Glutamatergic neuron (in vitro differentiated cells): ENCODE results near the gene ATP5PD. TPM values are rescaled to one million over a fixed set of nuclear protein-coding genes. Genes with fewer than 3 reads are reported as not detected.
A peak's percentile ranks its signal among the peaks of the same experiment; 100 is the strongest.

Experiments
- DNase-seq: peaks from one replicate; pipeline ENCODE4 v3.0.0; 2022
- H3K27ac Mint-ChIP-seq: one replicate; pipeline ENCODE4 v1.8.0; 2020; ENCODE audit warnings: mild to moderate bottlenecking, mixed read lengths, inconsistent platforms; ENCODE audit not compliant: unreplicated experiment
- H3K27me3 Mint-ChIP-seq: one replicate; pipeline ENCODE4 v1.8.0; 2020; ENCODE audit warnings: mild to moderate bottlenecking, moderate library complexity, mixed read lengths, inconsistent platforms; ENCODE audit not compliant: unreplicated experiment
- H3K36me3 Mint-ChIP-seq: one replicate; pipeline ENCODE4 v1.8.0; 2020; ENCODE audit warnings: mild to moderate bottlenecking, mixed read lengths, inconsistent platforms; ENCODE audit not compliant: unreplicated experiment
- H3K4me1 Mint-ChIP-seq: one replicate; pipeline ENCODE4 v1.8.0; 2020; ENCODE audit warnings: mild to moderate bottlenecking, low read depth, mixed read lengths, inconsistent platforms; ENCODE audit not compliant: unreplicated experiment
- H3K4me3 Mint-ChIP-seq: one replicate; pipeline ENCODE4 v1.8.0; 2020; ENCODE audit warnings: mild to moderate bottlenecking, mixed read lengths, inconsistent platforms; ENCODE audit not compliant: unreplicated experiment
- H3K9me3 Mint-ChIP-seq: one replicate; pipeline ENCODE4 v1.8.0; 2020; ENCODE audit warnings: mild to moderate bottlenecking, moderate library complexity, mixed read lengths, inconsistent platforms; ENCODE audit not compliant: unreplicated experiment
- CTCF ChIP-seq: fragments of 200-600 bp; sonication (generic); IDR thresholded peaks from one replicate; pipeline ENCODE4 v1.5.0; 2021; ENCODE audit not compliant: partially characterized antibody, unreplicated experiment
- total RNA-seq: library from RNA; stranded (reverse); fragmentation: NEBNext Ultra II Directional; extraction: Animal tissue kit (Norgen Biotek cat#: 25700); gene quantifications from one replicate; pipeline ENCODE4 v1.2.1, GENCODE V29; 2021; ENCODE audit not compliant: unreplicated experiment

ATP5PD gene
- total RNA-seq, 1 donor from 2014 or later: 139 TPM

- peak; percentile 74 for TF ChIP-seq CTCF
- no peaks in the 10 kb centered on the region for H3K36me3 Mint-ChIP-seq
- H3K27me3 Mint-ChIP-seq: peaks cover 9% of the 10 kb centered on the region
- H3K9me3 Mint-ChIP-seq: peaks cover 6% of the 10 kb centered on the region
- H3K27ac Mint-ChIP-seq: peak within 1 kb of the TSS; percentile 100
- DNase-seq: peak; percentile 92
- peaks cover 22% of the 10 kb centered on the region for H3K4me1 Mint-ChIP-seq
- H3K4me3 Mint-ChIP-seq: peak within 1 kb of the TSS; percentile 98
These were observed 34.2 kb downstream of the ATP5PD start, which contains the start of gene MRPL58 for GRCh38 chr17:75012346-75013091. MRPL58 (plus strand) TSS chr17:75012670; CDS start chr17:75012687, 17 bp downstream.

- Mint-ChIP-seq H3K36me3 (no peaks in the 10 kb centered on the region), H3K9me3 (peaks cover 6% of the 10 kb centered on the region), H3K4me3 (peak overlapping the region; percentile 98), H3K27me3 (peaks cover 9% of the 10 kb centered on the region), H3K27ac (peak overlapping the region; percentile 100), H3K4me1 (peaks cover 22% of the 10 kb centered on the region)
- DNase-seq: no peak
- no peak for TF ChIP-seq CTCF
These were observed 34.7 kb downstream of the ATP5PD start for GRCh38 chr17:75012096-75012345.

GRCh38 chr17:75011401-75012095 lies 35.2 kb downstream of the ATP5PD start:
- Mint-ChIP-seq H3K27ac (peak overlapping the region; percentile 100), H3K4me3 (peak overlapping the region; percentile 98), H3K36me3 (no peaks in the 10 kb centered on the region), H3K9me3 (peaks cover 6% of the 10 kb centered on the region), H3K27me3 (peaks cover 9% of the 10 kb centered on the region), H3K4me1 (peaks cover 22% of the 10 kb centered on the region)
- peak; percentile 56 for DNase-seq
- no peak for TF ChIP-seq CTCF

- DNase-seq: peak; percentile 71
- Mint-ChIP-seq H3K4me3 (peak overlapping the region; percentile 98), H3K9me3 (peaks cover 10% of the 10 kb centered on the region), H3K27me3 (peaks cover 9% of the 10 kb centered on the region), H3K27ac (peak overlapping the region; percentile 100), H3K4me1 (peaks cover 22% of the 10 kb centered on the region), H3K36me3 (no peaks in the 10 kb centered on the region)
- TF ChIP-seq CTCF: no peak
These were observed 35.9 kb downstream of the ATP5PD start for GRCh38 chr17:75010683-75011400.
